NCI-H2081 treated with DMSO at 0.1 percent for 48 hours (cell line): ENCODE data around the gene PNRC1.
"Not testable (repeated sequence)": the region's sequence is repeated elsewhere in the genome, so short reads cannot be mapped to it uniquely, and the experiment has no call there.

ENCODE experiments used
- DNase-seq: peaks from one replicate; lab custom pipeline; 2025; lab: John Stamatoyannopoulos, UW

Gene PNRC1

DNA sequence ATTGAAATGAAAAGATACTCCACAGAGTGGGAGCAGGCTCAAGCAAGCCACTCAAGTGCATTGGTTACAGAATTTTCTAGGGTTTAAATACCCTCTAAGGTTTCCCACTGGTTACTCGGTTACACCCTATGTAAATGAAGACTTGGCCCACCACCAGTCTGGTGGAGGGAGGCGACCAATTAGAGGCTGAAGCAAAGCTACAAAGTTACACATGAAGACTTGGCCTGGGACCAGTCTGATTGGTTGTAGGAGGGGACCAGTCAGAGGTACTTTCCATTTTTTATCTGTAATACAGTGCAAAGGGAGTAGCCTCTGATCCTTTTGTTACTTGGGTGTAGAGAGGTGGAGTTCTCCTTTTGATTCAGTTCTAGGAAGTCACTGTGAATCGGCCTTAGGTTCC, 29.7 kb downstream of the PNRC1 start:
- no peak for DNase-seq

DNA sequence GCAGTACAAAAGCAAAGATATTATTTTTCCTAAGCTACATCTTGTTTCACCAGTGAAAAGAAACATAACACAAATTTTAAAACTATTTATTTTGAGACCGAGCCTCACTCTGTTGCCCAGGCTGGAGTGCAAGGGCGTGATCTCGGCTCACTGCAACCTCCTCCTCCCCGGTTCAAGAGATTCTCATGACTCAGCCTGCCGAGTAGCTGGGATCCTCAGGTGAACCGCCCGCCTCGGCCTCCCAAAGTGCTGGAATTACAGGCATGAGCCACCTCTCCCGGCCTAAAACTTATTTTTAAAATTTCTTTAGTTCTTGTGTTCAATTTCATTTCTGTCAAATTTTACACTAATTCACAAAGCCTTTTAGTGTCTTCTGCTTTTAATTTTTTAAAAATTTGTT, 31.4 kb downstream of the PNRC1 start:
- no peak for DNase-seq

DNA sequence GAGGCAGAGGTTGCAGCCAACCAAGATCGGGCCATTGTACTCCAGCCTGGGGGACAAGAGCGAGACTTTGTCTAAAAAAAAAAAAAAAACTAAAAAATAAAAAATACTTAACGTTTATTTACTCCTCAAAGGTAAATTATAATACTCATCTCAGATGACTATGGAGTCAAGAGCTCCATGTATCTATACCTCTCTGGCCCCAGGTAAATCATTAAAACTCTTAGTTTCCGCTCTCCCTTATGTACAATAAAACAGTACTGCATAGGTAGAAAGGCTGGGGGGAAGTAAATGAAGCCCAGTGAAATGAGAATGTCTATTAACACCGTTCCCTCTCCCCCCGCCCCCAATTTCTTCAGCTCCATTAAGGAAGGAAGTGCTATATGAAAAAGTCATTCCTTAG, 36.2 kb downstream of the PNRC1 start:
- no peak for DNase-seq

GRCh38 chr6:89117211-89118108, 36.9 kb downstream of the PNRC1 start, which contains the start of gene SRSF12:
TSS of gene SRSF12 (minus strand) at chr6:89118071. CDS start at chr6:89117887, 184 bp downstream.
- DNase-seq = no peak

- DNase-seq = no peak
Measured at GRCh38 chr6:89118931-89119330, 38.4 kb downstream of the PNRC1 start.

DNA sequence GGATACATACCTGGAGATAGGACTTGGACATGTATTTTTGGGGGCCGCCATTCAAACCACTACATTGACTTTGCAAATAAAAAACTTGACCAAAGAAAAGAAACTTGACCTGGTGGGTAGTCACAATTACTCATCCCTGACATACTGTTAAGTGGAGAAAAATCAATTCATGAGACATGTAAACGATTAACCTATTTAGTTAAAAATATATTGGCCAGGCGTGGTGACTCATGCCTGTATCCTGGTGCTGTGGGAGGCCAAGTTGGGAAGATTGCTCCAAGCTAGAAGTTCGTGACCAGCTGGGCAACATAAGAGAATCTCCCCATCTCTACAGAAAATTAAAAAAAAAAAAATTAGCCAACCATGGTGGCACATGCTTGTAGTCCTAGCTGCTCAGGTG, 39.8 kb downstream of the PNRC1 start:
- DNase-seq = no peak

- no peak for DNase-seq
Measured at GRCh38 chr6:89121934-89122333, 41.4 kb downstream of the PNRC1 start.

DNA sequence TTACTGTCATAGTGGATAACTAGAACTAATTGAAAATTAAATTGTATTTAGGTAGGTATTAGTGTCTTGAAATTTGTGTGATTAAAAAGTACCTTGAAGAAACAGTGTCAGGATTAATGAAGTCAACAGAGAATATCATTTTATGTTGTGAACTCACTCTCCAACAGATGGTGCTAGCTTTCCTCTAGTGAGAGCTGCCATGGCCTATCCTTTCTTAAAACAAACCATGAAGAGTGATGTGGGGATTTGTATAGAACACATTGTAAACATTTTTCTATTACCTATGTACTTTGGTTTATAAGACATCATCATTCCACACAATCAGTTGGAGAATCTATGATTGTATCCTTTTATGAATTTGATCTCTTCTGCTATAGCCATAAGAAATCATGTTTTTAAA, 42.1 kb downstream of the PNRC1 start:
- no peak for DNase-seq

DNA sequence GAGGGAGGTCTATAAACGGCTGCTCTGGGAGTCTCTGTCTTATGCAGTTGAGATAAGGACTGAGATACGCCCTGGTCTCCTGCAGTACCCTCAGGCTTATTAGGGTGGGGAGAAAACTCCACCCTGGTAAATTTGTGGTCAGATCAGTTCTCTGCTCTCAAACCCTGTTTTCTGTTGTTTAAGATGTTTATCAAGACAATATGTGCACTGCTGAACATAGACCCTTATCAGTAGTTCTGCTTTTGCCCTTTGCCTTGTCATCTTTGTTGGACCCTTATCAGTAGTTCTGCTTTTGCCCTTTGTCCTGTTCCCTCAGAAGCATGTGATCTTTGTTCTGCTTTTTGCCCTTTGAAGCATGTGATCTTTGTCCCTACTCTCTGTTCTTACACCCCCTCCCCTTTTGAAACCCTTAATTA, 47.7 kb downstream of the PNRC1 start:
- not testable (repeated sequence) for DNase-seq

DNA sequence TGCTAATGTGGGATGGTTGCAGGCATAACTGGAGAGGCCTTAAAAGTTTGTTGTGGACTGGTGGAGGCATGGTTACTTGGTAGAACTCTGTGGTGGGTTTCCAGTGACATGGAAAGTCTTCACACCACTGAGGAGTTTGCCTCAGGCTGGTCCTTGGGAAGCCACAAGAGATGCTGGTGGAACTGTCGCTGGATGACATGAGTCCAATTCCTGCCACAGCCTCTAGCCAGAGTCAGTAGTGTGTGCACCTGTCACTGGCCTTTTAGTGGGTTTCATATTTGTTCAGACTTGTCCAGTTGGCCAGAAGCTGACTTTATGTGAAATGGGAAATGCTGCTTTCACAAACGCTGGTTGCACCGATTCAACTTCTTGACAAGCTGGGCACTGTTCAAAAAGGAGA, 51.0 kb downstream of the PNRC1 start:
- DNase-seq = no peak

GRCh38 chr6:89132057-89132456, 51.5 kb downstream of the PNRC1 start:
- no peak for DNase-seq

- DNase-seq = no peak
Measured at GRCh38 chr6:89133981-89134380, 53.4 kb downstream of the PNRC1 start.

DNA sequence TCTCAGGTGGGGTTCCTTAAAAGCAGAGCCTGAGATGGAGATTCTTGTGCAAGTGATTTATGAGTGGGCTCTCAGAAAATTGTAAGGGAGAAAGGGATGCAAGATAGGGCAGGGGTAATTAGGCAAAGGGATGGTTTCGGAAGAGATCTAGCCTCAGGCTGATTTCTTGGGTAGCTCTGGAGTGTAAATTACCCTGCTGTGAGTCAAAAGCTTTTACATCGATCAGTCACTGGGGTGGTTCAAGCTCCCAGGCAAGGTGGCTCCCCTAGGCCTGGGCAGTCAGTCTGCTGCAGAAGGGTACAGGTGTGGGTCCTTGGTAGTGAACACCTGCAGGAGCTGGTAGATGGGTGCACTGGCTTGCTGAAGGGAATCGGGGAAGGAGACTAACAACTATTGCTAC, 54.2 kb downstream of the PNRC1 start:
- DNase-seq = no peak
